Brain microvascular endothelial cell (primary cell): ENCODE results near the gene GNGT1.

Experiments
- DNase-seq: peaks from one replicate; pipeline ENCODE4 v3.0.0-alpha.2; 2020
- H3K27ac ChIP-seq: fragments of 250-450 bp; sonication (Bioruptor Pico); 2 replicates; pipeline ENCODE4 v1.5.1; 2020; ENCODE audit warnings: mild to moderate bottlenecking, moderate library complexity
- H3K27me3 ChIP-seq: fragments of 250-450 bp; sonication (Bioruptor Pico); replicated peaks from 2 replicates; pipeline ENCODE4 v1.5.1; 2020; ENCODE audit warnings: mild to moderate bottlenecking
- H3K36me3 ChIP-seq: fragments of 250-450 bp; sonication (Bioruptor Pico); replicated peaks from 2 replicates; pipeline ENCODE4 v1.5.1; 2020; ENCODE audit warnings: mild to moderate bottlenecking
- H3K4me3 ChIP-seq: 2 replicates; pipeline ENCODE4 v1.5.1; 2011; ENCODE audit warnings: low read depth, mild to moderate bottlenecking, control low read depth, low read length, moderate library complexity
- CTCF ChIP-seq: IDR thresholded peaks from 2 replicates; pipeline ENCODE4 v1.5.1; 2011; ENCODE audit warnings: low read depth, mild to moderate bottlenecking, moderate library complexity, low read length, control low read depth, inconsistent platforms; ENCODE audit errors: missing control alignments
- in situ Hi-C: cut with HindIII; loops from 2 replicates; pipeline ENCODE4 v1.10.0; 2017; ENCODE audit warnings: low sequenced_read_pairs, low pct_ligation_motif_present

GNGT1 gene

GRCh38 chr7:93931655-93932054 is 25.3 kb downstream of the GNGT1 start:
- DNase-seq: no peak
- in situ Hi-C loops: no loop called here
- no peak overlapping the region for H3K27ac ChIP-seq
- H3K4me3 ChIP-seq: no peak overlapping the region
- H3K27me3 ChIP-seq: no peaks in the 10 kb centered on the region
- no peak for TF ChIP-seq CTCF
- peaks cover 10% of the 10 kb centered on the region for H3K36me3 ChIP-seq

- Histone ChIP-seq H3K27me3 (no peaks in the 10 kb centered on the region), H3K4me3 (no peak overlapping the region), H3K27ac (no peak overlapping the region), H3K36me3 (no peaks in the 10 kb centered on the region)
- DNase-seq: no peak
- TF ChIP-seq CTCF: no peak
- in situ Hi-C loops: no loop called here
These were observed 26.8 kb downstream of the GNGT1 start for GRCh38 chr7:93933156-93933555.

GRCh38 chr7:93935102-93935501 is 28.7 kb downstream of the GNGT1 start:
- Histone ChIP-seq H3K36me3 (no peaks in the 10 kb centered on the region), H3K27me3 (no peaks in the 10 kb centered on the region), H3K27ac (no peak overlapping the region), H3K4me3 (no peak overlapping the region)
- no peak for TF ChIP-seq CTCF
- in situ Hi-C loops: no loop called here
- no peak for DNase-seq

- TF ChIP-seq CTCF: no peak
- no peak for DNase-seq
- Histone ChIP-seq H3K27ac (no peak overlapping the region), H3K27me3 (no peaks in the 10 kb centered on the region), H3K36me3 (no peaks in the 10 kb centered on the region), H3K4me3 (no peak overlapping the region)
- in situ Hi-C loops: no loop called here
These were observed 31.5 kb downstream of the GNGT1 start for GRCh38 chr7:93937818-93938217.

- in situ Hi-C loops: no loop called here
- no peaks in the 10 kb centered on the region for H3K27me3 ChIP-seq
- H3K27ac ChIP-seq: no peak overlapping the region
- DNase-seq: no peak
- no peaks in the 10 kb centered on the region for H3K36me3 ChIP-seq
- H3K4me3 ChIP-seq: no peak overlapping the region
- no peak for TF ChIP-seq CTCF
These were observed 31.9 kb downstream of the GNGT1 start for GRCh38 chr7:93938293-93938692.

GRCh38 chr7:93941945-93942344 is 35.6 kb downstream of the GNGT1 start:
- no peak overlapping the region for H3K27ac ChIP-seq

More at GRCh38 chr7:93941945-93942344, 35.6 kb downstream of the GNGT1 start:
- Histone ChIP-seq H3K27me3 (no peaks in the 10 kb centered on the region), H3K4me3 (no peak overlapping the region), H3K36me3 (no peaks in the 10 kb centered on the region)
- in situ Hi-C loops: no loop called here
- TF ChIP-seq CTCF: no peak
- DNase-seq: peak; percentile 20
